Hypothalamus (tissue), 51 donors: ENCODE results near the gene HIVEP3.

ENCODE experiments used
- DNase-seq, 51 donors: peaks; one replicate each; lab custom pipeline; 2025; lab: John Stamatoyannopoulos, UW

HIVEP3 gene

DNA sequence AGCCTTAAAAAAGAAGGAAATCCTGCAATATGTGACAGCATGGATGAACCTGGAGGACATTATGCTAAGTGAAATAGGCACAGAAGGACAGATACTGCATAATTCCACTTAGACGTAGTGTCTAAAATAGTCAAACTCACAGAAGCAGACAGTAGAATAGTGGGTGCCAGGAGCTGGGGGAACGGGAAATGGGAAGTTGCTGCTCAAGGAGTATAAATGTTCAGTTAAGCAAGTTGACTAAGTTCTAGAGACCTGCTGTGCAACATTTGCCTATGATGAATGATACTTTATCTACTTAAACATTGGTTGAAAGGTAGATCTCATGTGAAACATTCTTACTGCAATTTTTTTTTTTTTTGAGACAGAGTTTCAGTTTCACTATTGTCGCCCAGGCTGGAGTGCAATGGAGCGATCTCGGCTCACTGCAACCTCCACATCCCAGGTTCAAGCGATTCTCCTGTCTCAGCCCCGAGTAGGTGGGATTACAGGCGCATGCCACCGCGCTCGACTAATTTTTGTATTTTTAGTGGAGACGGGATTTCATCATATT is 197.8 kb downstream of the HIVEP3 start:
- DNase-seq, result no peak

DNA sequence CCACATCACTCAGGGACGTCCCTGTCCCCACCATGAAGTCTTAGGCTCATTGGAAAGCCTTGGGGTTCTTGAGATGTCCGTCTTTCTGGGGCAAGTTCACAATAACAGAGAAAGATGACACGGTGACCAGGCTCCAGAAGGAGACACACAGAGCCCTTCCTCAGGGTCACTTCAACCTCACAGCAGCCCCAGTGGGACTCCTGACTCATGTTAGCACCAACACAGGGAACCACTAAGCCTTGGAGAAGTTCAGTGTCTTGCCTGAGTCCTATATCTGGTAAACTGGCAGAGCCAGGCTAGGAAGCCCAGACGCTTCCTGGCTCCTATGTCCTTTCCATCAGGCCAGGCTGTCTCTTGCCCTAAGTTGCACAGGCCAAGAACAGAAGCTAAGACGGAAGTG is 199.1 kb downstream of the HIVEP3 start:
- DNase-seq, result no peak

DNA sequence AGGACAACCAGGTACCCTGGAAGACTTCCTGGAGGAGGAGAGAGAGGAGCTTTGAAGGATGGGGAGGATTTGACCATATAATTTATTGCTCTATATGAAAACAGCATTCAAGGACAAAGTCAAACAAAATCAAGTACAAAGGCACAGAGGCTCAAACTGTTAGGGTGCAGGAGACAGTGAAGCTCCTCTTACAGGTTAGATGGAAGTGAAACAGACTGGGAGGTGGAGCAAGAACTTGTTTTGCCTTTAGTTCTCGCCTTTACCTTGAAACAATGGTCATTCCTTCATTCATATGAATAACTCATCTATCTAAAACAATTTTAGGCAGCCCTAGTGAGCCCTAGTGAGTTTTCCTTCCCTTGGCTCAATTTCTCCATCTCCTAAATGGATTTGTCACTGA is 199.6 kb downstream of the HIVEP3 start:
- DNase-seq, result no peak

DNA sequence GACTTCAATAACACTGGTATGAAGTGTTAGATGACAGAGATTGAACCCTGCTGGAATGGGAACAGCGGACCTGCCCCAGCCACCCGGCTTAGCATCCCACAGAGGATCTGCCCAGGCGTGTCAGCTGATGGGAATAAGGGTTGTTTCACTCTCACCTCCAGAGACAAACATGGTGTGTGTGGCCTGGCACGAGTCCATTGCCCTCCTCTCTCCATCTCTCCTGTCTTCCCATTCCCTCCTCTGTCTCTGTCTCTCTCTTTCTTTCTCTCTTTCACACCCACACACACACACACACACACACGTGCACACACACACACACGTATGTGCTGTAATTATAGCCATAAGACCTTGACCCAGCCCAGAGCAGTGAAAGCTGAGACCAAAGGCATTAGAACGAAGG is 200.2 kb downstream of the HIVEP3 start:
- no peak for DNase-seq

GRCh38 chr1:41716188-41717130 is 202.3 kb downstream of the HIVEP3 start:
- peak in 1 of 51 donors; percentile 30 for DNase-seq

GRCh38 chr1:41715441-41716095 is 203.2 kb downstream of the HIVEP3 start:
- peak in 1 of 51 donors; percentile 44 for DNase-seq

DNA sequence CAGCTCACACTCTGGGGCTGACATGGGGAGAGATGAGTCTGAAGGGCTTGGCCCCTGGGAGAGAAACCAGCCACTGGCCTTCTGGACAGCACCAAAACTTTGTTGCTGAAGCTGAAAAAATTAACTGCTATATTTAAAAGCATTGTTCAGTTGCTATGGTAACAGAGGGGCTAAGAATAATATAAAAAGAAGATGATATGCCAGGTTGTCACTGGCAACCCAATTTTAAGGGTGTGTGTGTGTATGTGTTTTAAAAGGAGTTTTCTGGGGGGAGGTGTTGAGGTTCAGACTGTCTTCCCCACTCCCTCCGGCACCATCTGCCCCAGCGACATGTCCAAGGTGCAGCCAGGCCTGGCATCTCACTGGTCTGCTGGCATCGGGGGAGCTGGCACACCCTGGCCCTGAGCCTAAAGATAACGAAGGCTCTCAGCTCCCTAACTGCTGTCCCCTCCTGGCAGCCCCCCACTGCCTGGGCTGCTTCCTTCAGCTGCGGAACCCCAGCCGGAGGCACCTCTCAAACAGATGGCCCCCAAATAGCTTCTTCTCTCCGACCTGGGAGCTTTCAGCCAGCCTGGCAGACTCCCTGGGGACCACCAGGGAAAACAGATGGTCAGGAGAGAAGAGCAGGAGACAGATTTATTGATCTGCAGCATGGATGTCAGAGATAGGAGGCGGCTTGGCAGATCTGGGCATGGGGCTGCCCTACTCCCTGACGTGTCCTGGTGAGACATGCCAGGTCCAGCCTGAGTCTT is 203.9 kb downstream of the HIVEP3 start:
- peak in 1 of 51 donors; percentile 21 for DNase-seq

GRCh38 chr1:41713557-41714327 is 205.0 kb downstream of the HIVEP3 start:
- DNase-seq, result peak in 1 of 51 donors; percentile 47

GRCh38 chr1:41713141-41713540 is 205.6 kb downstream of the HIVEP3 start:
- peak in 9 of 51 donors; percentile 20 to 47 (median 34) for DNase-seq

GRCh38 chr1:41712695-41713094 is 206.0 kb downstream of the HIVEP3 start:
- DNase-seq, result peak in 25 of 51 donors; percentile 10 to 56 (median 29)

DNA sequence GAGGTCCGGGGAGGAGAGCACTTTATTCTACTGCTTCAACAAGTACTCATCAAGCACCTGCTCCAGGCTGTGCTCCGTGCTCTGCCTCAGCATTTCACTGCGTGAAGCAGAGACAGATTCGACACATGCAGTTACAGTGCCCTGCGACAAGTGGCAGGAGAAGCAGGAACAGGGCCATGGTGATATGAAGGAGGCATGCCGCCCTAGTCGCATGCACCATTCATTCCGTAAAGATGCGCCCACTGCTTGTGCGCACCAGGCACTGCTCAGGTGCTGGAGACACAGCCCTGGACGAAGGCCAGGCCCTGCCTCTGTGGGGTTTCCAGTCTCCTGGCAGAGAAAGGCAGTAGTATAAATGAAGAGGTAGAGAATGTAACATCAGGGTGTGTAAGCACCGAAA is 206.6 kb downstream of the HIVEP3 start:
- DNase-seq, result no peak

GRCh38 chr1:41711581-41711980 is 207.1 kb downstream of the HIVEP3 start:
- DNase-seq, result peak in 10 of 51 donors; percentile 6 to 26 (median 22)

DNA sequence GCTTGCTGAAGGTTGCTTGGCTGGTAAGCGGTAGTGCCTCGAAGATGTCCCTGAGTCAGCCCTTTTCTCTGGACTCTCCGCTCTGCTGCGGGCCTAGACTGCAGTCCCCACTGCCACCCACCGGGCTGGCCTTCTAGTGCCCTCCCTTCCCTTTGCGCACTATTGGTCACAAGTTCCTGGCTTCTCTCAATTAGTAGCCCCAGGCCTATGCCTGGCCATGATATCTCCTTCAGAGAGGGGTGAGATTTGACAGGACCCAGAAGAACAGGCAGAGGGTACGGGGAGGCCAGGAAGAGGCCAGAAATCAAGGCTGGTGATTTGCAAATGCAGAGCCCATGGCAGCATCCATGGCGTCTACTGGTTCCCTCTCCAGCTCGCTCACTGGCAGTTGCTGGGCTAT is 207.7 kb downstream of the HIVEP3 start:
- peak in 1 of 51 donors; percentile 27 for DNase-seq

DNA sequence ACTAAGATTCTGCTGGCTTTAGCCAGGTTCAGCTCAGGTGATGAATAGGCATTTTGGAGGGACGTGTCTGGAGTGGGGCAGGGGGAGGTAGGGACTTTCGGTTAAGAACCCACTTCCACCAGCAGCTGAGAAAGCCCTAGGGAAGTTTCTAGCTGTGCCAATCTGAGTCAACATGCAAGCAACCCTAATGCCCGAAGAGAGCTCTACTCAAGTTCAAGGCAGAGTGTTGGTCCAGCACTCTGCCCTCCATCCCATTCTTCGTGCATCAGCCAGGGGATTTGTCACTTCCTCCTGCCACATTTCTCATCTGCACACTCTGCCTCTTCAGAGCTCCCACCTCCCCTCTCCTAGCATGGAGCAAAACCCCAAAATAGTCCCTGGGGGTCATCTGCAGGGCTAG is 208.8 kb downstream of the HIVEP3 start:
- no peak for DNase-seq

DNA sequence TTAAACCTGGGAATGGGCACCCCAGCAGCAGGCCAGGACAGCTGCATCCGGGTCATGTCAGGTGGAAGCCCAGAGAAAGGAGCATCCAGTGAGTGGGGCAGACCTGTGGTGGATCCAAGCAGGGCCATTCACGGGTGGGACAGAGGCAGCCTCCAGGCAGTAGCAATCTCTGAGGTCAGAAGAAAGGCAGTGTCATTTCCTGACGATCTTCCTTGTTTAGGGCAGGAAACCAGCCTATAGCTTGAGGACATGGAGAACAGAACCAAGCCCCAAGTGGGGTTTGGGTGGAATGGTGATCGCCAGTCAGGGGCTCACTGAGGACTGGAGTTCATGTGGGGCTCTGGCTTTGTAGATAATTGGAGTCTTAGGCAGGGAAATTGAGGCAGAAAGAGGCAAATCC is 209.4 kb downstream of the HIVEP3 start:
- DNase-seq, result no peak

- no peak for DNase-seq
Observed at GRCh38 chr1:41708332-41708731, 210.4 kb downstream of the HIVEP3 start.

DNA sequence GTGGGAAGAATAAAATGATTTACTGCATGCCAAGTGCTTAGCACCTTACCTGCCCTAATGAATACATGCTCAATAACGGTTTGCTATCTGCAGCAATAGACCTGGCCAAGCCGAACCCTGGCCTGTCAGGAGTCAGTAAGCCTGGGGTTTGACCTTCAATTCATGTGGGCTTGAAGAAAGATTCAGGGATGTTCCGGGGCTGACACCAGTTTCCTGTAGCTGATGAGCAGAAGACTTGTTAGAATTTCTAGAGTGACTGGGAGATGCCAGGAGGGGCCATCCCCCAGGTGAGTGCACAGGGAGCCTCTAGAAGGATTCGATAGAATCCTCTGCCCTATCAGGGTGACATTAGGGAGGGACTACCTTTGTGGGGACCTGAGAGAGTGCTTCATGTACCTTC is 210.9 kb downstream of the HIVEP3 start:
- DNase-seq, result no peak

GRCh38 chr1:41705798-41706197 is 212.9 kb downstream of the HIVEP3 start:
- no peak for DNase-seq

- DNase-seq, result no peak
Observed at GRCh38 chr1:41704196-41704595, 214.5 kb downstream of the HIVEP3 start.

GRCh38 chr1:41702771-41703170 is 216.0 kb downstream of the HIVEP3 start:
- no peak for DNase-seq
